ENCODE data around the gene MYH11. TPM values are rescaled to one million over a fixed set of nuclear protein-coding genes. Genes with fewer than 3 reads are reported as not detected.

The MYH11 gene
- total and polyA plus RNA-seq, 2 of the 13 experiments (the other 11 are each of a cell fraction or from before 2014, with no cell fraction given), result not detected

- TF ChIP-seq ZNF335 (CRISPR knock-in tag; IDR thresholded peaks at IDR 0.05), result peak; percentile 77; the same call in 1 of the 2 replicates
- peak; percentile 62; the same call in 1 of the 2 replicates for TF ChIP-seq ZHX2 (IDR thresholded peaks at IDR 0.05; ENCODE audit: low read depth)
- no peak for TF ChIP-seq ZHX2 (CRISPR knock-in tag; IDR thresholded peaks at IDR 0.05; ENCODE audit: borderline replicate concordance)
- TF ChIP-seq HINFP (CRISPR knock-in tag; IDR thresholded peaks at IDR 0.05; ENCODE audit: low read depth), result 0 out of 2 replicates have a peak, but pooled peaks have one; percentile 16
- TF ChIP-seq NR0B2 (CRISPR knock-in tag; IDR thresholded peaks at IDR 0.05), result 0 out of 2 replicates have a peak, but pooled peaks have one; percentile 15
- no peak for TF ChIP-seq HOXA7 (CRISPR knock-in tag; IDR thresholded peaks at IDR 0.05)
- TF ChIP-seq TEF (CRISPR knock-in tag; IDR thresholded peaks at IDR 0.05), result 0 out of 2 replicates have a peak, but pooled peaks have one; percentile 48
- 0 out of 2 replicates have a peak, but pooled peaks have one; percentile 72 for TF ChIP-seq ZNF224 (CRISPR knock-in tag; IDR thresholded peaks at IDR 0.05)
- TF ChIP-seq PITX1 (CRISPR knock-in tag; IDR thresholded peaks at IDR 0.05), result no peak
- TF ChIP-seq SRY (CRISPR knock-in tag; IDR thresholded peaks at IDR 0.05), result peak; percentile 87; the same call in 1 of the 2 replicates
- TF ChIP-seq HDAC1 (CRISPR knock-in tag; IDR thresholded peaks at IDR 0.05), result peak; percentile 93
- peak; percentile 11 for TF ChIP-seq ISL2 (CRISPR knock-in tag; IDR thresholded peaks at IDR 0.05)
- no peak; the same call in 1 of the 2 replicates for TF ChIP-seq ZNF17 (CRISPR knock-in tag; IDR thresholded peaks at IDR 0.05)
- TF ChIP-seq KDM5A (IDR thresholded peaks at IDR 0.05; ENCODE audit: borderline replicate concordance, low read length), result peak; percentile 97
- no peak for TF ChIP-seq ZBTB39 (CRISPR knock-in tag; IDR thresholded peaks at IDR 0.05)
These were observed 31.5 kb upstream of the MYH11 start, which contains the start of gene CEP20 (continued) for GRCh38 chr16:15888072-15888976.

Data from HepG2 (cell line).